ENCODE results near the gene MAP2K5.

DNA sequence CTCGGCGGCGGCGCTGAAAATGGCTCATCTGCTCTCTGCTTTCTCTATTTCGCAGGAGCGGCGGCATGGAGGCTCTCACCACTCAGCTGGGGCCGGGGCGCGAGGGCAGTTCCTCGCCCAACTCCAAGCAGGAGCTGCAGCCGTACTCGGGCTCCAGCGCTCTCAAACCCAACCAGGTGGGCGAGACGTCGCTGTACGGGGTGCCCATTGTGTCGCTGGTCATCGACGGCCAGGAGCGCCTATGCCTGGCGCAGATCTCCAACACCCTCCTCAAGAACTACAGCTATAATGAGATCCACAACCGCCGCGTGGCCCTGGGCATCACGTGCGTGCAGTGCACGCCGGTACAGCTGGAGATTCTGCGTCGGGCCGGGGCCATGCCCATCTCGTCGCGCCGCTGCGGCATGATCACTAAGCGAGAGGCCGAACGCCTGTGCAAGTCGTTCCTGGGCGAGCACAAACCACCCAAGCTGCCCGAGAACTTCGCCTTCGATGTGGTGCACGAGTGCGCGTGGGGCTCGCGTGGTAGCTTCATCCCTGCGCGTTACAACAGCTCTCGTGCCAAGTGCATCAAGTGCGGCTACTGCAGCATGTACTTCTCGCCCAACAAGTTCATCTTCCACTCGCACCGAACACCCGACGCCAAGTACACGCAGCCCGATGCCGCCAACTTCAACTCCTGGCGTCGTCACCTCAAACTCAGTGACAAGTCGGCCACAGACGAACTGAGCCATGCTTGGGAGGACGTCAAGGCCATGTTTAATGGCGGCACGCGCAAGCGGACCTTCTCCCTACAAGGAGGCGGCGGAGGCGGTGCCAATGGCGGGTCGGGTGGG, 283.6 kb downstream of the MAP2K5 start:
- TF ChIP-seq CBFB (CRISPR knock-in tag; IDR thresholded peaks at IDR 0.05; ENCODE audit: low read depth) (no peak), CREB1 (CRISPR knock-in tag; IDR thresholded peaks at IDR 0.05) (no peak), KAT7 (CRISPR knock-in tag; IDR thresholded peaks at IDR 0.05; ENCODE audit: borderline replicate concordance) (no peak), SP1 (CRISPR knock-in tag; conservative IDR thresholded peaks at IDR 0.05) (no peak), TEAD4 (CRISPR knock-in tag; IDR thresholded peaks at IDR 0.05) (no peak), NFYB (CRISPR knock-in tag; conservative IDR thresholded peaks at IDR 0.05; ENCODE audit: low read depth) (no peak), ZNF396 (CRISPR knock-in tag; IDR thresholded peaks at IDR 0.05; ENCODE audit: borderline replicate concordance) (no peak)
- TF ChIP-seq, protein P1, sequence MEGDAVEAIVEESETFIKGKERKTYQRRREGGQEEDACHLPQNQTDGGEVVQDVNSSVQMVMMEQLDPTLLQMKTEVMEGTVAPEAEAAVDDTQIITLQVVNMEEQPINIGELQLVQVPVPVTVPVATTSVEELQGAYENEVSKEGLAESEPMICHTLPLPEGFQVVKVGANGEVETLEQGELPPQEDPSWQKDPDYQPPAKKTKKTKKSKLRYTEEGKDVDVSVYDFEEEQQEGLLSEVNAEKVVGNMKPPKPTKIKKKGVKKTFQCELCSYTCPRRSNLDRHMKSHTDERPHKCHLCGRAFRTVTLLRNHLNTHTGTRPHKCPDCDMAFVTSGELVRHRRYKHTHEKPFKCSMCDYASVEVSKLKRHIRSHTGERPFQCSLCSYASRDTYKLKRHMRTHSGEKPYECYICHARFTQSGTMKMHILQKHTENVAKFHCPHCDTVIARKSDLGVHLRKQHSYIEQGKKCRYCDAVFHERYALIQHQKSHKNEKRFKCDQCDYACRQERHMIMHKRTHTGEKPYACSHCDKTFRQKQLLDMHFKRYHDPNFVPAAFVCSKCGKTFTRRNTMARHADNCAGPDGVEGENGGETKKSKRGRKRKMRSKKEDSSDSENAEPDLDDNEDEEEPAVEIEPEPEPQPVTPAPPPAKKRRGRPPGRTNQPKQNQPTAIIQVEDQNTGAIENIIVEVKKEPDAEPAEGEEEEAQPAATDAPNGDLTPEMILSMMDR (IDR thresholded peaks at IDR 0.05), result no peak
- TF ChIP-seq, protein P2, sequence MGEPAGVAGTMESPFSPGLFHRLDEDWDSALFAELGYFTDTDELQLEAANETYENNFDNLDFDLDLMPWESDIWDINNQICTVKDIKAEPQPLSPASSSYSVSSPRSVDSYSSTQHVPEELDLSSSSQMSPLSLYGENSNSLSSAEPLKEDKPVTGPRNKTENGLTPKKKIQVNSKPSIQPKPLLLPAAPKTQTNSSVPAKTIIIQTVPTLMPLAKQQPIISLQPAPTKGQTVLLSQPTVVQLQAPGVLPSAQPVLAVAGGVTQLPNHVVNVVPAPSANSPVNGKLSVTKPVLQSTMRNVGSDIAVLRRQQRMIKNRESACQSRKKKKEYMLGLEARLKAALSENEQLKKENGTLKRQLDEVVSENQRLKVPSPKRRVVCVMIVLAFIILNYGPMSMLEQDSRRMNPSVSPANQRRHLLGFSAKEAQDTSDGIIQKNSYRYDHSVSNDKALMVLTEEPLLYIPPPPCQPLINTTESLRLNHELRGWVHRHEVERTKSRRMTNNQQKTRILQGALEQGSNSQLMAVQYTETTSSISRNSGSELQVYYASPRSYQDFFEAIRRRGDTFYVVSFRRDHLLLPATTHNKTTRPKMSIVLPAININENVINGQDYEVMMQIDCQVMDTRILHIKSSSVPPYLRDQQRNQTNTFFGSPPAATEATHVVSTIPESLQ (CRISPR knock-in tag; IDR thresholded peaks at IDR 0.05), result no peak
- TF ChIP-seq, protein P3, sequence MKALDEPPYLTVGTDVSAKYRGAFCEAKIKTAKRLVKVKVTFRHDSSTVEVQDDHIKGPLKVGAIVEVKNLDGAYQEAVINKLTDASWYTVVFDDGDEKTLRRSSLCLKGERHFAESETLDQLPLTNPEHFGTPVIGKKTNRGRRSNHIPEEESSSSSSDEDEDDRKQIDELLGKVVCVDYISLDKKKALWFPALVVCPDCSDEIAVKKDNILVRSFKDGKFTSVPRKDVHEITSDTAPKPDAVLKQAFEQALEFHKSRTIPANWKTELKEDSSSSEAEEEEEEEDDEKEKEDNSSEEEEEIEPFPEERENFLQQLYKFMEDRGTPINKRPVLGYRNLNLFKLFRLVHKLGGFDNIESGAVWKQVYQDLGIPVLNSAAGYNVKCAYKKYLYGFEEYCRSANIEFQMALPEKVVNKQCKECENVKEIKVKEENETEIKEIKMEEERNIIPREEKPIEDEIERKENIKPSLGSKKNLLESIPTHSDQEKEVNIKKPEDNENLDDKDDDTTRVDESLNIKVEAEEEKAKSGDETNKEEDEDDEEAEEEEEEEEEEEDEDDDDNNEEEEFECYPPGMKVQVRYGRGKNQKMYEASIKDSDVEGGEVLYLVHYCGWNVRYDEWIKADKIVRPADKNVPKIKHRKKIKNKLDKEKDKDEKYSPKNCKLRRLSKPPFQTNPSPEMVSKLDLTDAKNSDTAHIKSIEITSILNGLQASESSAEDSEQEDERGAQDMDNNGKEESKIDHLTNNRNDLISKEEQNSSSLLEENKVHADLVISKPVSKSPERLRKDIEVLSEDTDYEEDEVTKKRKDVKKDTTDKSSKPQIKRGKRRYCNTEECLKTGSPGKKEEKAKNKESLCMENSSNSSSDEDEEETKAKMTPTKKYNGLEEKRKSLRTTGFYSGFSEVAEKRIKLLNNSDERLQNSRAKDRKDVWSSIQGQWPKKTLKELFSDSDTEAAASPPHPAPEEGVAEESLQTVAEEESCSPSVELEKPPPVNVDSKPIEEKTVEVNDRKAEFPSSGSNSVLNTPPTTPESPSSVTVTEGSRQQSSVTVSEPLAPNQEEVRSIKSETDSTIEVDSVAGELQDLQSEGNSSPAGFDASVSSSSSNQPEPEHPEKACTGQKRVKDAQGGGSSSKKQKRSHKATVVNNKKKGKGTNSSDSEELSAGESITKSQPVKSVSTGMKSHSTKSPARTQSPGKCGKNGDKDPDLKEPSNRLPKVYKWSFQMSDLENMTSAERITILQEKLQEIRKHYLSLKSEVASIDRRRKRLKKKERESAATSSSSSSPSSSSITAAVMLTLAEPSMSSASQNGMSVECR (CRISPR knock-in tag; IDR thresholded peaks at IDR 0.05; ENCODE audit: borderline replicate concordance), result no peak
- TF ChIP-seq, protein P4, sequence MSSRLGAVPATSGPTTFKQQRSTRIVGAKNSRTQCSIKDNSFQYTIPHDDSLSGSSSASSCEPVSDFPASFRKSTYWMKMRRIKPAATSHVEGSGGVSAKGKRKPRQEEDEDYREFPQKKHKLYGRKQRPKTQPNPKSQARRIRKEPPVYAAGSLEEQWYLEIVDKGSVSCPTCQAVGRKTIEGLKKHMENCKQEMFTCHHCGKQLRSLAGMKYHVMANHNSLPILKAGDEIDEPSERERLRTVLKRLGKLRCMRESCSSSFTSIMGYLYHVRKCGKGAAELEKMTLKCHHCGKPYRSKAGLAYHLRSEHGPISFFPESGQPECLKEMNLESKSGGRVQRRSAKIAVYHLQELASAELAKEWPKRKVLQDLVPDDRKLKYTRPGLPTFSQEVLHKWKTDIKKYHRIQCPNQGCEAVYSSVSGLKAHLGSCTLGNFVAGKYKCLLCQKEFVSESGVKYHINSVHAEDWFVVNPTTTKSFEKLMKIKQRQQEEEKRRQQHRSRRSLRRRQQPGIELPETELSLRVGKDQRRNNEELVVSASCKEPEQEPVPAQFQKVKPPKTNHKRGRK (CRISPR knock-in tag; IDR thresholded peaks at IDR 0.05; ENCODE audit: borderline replicate concordance), result no peak

All from WTC11 (cell line).